Stimulated activated CD4-positive, alpha-beta T cell treated with anti-CD3 and anti-CD28 coated beads, Interleukin-1b, Interleukin-23, amount 100 ng/mL, for 24 hours (primary cell): Measurements from ENCODE around the gene U2SURP.

Experiments
- DNase-seq, 4 experiments: peaks; one replicate each; pipeline ENCODE4 v3.0.0-alpha.2; 2020; ENCODE audit warnings: low read depth in 4 of 4, low spot score in 1 of 4

U2SURP gene

GRCh38 chr3:143001369-143002082, at the start of gene U2SURP:
Gene U2SURP, plus strand, starts transcription at chr3:143001570. Its CDS starts 59 bp downstream, at chr3:143001629.
- DNase-seq: peak; percentile 77 to 88 (median 82)

GRCh38 chr3:142951794-142952193, 49.6 kb upstream of the U2SURP start:
- DNase-seq: no peak

GRCh38 chr3:142952272-142953193, 48.8 kb upstream of the U2SURP start:
- no peak for DNase-seq

- DNase-seq: no peak
These were observed 47.9 kb upstream of the U2SURP start for GRCh38 chr3:142953443-142953842.

GRCh38 chr3:142958707-142959106, 42.7 kb upstream of the U2SURP start:
- peak in 1 of 4 experiments; percentile 32 for DNase-seq

- no peak for DNase-seq
These were observed 41.0 kb upstream of the U2SURP start for GRCh38 chr3:142960322-142960850.

GRCh38 chr3:142961539-142961938, 39.8 kb upstream of the U2SURP start:
- no peak for DNase-seq

- DNase-seq: no peak
These were observed 39.2 kb upstream of the U2SURP start for GRCh38 chr3:142962175-142962519.

- DNase-seq: no peak
These were observed 38.7 kb upstream of the U2SURP start for GRCh38 chr3:142962520-142963233.

GRCh38 chr3:142963234-142963515, 38.2 kb upstream of the U2SURP start:
- DNase-seq: no peak

- no peak for DNase-seq
These were observed 37.6 kb upstream of the U2SURP start, which contains the start of gene PAQR9 for GRCh38 chr3:142963516-142964448. Gene PAQR9, minus strand, starts transcription at chr3:142963674. Its CDS starts 338 bp downstream, at chr3:142963336.

- no peak for DNase-seq
These were observed 35.8 kb upstream of the U2SURP start for GRCh38 chr3:142965581-142965980.

GRCh38 chr3:142966808-142967207, 34.6 kb upstream of the U2SURP start:
- no peak for DNase-seq

GRCh38 chr3:142968319-142969025, 32.9 kb upstream of the U2SURP start:
- DNase-seq: no peak

GRCh38 chr3:142971431-142971830, 29.9 kb upstream of the U2SURP start:
- DNase-seq: no peak

- no peak for DNase-seq
These were observed 29.1 kb upstream of the U2SURP start for GRCh38 chr3:142972092-142972753.

- no peak for DNase-seq
These were observed 28.0 kb upstream of the U2SURP start for GRCh38 chr3:142973217-142974009.

- no peak for DNase-seq
These were observed 25.9 kb upstream of the U2SURP start for GRCh38 chr3:142975316-142975995.
